ENCODE measurements around the gene PHTF1.

DNA sequence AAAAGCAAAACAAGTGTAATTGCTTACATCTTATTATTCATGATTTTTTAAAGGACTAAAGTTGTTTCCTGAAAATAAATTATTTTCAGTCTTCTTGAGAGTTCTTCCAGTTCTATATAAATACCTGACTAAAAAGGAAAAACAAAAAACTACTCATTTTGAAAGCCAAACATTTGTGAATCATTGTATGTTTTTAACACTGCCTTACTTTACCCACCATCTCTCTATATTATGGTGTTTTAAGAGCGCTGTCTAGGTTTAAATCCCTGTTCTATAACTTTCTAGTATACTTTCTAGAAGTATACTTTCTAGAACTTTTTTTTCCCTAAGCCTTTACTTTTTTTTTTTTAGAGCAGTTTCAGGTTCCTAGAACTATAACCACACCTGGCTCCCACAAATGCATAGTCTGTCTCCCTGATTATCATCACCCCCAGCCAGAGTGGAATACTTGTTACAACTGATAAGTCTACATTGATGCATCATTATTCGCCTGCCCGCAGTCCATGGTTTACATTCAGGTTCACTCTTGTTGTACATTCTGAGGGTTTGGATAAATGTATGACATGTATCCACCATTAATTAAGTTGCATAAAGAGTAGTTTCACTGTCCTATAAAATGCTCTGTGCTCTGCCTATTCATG, 43.2 kb upstream of the PHTF1 start:
- TF ChIP-seq, protein P1, sequence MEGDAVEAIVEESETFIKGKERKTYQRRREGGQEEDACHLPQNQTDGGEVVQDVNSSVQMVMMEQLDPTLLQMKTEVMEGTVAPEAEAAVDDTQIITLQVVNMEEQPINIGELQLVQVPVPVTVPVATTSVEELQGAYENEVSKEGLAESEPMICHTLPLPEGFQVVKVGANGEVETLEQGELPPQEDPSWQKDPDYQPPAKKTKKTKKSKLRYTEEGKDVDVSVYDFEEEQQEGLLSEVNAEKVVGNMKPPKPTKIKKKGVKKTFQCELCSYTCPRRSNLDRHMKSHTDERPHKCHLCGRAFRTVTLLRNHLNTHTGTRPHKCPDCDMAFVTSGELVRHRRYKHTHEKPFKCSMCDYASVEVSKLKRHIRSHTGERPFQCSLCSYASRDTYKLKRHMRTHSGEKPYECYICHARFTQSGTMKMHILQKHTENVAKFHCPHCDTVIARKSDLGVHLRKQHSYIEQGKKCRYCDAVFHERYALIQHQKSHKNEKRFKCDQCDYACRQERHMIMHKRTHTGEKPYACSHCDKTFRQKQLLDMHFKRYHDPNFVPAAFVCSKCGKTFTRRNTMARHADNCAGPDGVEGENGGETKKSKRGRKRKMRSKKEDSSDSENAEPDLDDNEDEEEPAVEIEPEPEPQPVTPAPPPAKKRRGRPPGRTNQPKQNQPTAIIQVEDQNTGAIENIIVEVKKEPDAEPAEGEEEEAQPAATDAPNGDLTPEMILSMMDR (IDR thresholded peaks at IDR 0.05), result no peak
- TF ChIP-seq POLR2A (IDR thresholded peaks at IDR 0.05), result no peak
